ENCODE results near the gene CACNA1H. TPM values are rescaled to one million over a fixed set of nuclear protein-coding genes. Genes with fewer than 3 reads are reported as not detected.

The CACNA1H gene
- total and polyA plus RNA-seq, 7 donors, result 1.8 to 5.9 (median 2.3) TPM

DNA sequence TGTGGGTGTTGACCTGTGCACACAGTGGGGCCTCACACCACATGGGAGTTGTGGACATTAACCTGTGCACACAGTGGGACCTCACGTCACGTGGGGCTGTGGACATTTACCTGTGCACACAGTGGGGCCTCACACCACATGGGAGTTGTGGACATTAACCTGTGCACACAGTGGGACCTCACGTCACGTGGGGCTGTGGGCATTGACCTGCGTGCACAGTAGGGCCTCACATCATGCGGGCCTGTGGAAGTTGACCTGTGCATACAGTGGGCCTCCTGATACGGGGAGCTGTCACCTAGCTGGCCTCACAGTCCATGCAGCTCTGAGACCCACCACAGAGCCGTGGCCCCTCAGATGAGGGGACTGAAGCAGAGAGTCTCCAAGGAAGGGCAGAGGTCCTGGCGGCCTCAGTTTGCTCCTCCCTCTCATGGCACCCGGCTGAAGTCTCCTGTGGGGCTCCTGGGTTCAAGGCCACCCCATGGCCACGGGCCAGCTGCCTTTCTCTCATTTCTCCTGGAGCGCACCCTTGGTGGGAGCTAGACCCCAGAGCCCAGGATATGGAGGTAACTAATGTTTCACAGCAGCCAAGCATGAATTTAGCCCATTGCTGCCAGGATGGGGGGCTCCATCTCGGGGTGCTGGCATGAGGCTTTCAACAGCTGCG, 21.0 kb downstream of the CACNA1H start:
- peaks cover 0 to 68% (median 6%) of the 10 kb centered on the region in 3 donors for H3K27me3 ChIP-seq (ENCODE audit: insufficient read depth in 3 of 3, low read length in 2 of 3)
- H3K27ac ChIP-seq, result no peak overlapping the region
- no peak for DNase-seq
- intact Hi-C loops (cut with DNase I), result no loop called here
- no peak for ATAC-seq
- TF ChIP-seq, protein P1, sequence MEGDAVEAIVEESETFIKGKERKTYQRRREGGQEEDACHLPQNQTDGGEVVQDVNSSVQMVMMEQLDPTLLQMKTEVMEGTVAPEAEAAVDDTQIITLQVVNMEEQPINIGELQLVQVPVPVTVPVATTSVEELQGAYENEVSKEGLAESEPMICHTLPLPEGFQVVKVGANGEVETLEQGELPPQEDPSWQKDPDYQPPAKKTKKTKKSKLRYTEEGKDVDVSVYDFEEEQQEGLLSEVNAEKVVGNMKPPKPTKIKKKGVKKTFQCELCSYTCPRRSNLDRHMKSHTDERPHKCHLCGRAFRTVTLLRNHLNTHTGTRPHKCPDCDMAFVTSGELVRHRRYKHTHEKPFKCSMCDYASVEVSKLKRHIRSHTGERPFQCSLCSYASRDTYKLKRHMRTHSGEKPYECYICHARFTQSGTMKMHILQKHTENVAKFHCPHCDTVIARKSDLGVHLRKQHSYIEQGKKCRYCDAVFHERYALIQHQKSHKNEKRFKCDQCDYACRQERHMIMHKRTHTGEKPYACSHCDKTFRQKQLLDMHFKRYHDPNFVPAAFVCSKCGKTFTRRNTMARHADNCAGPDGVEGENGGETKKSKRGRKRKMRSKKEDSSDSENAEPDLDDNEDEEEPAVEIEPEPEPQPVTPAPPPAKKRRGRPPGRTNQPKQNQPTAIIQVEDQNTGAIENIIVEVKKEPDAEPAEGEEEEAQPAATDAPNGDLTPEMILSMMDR (IDR thresholded peaks at IDR 0.05), result no peak
- 65 to 74% (median 69%) methylated on average over 14 of the region's 14 CpGs for WGBS, 3 donors
- H3K4me3 ChIP-seq, result no peak overlapping the region
- no peaks in the 10 kb centered on the region for H3K4me1 ChIP-seq
- no peaks in the 10 kb centered on the region for H3K36me3 ChIP-seq (ENCODE audit: insufficient read depth in 1 of 2, low read depth in 1 of 2)
- no peaks in the 10 kb centered on the region for H3K9me3 ChIP-seq

DNA sequence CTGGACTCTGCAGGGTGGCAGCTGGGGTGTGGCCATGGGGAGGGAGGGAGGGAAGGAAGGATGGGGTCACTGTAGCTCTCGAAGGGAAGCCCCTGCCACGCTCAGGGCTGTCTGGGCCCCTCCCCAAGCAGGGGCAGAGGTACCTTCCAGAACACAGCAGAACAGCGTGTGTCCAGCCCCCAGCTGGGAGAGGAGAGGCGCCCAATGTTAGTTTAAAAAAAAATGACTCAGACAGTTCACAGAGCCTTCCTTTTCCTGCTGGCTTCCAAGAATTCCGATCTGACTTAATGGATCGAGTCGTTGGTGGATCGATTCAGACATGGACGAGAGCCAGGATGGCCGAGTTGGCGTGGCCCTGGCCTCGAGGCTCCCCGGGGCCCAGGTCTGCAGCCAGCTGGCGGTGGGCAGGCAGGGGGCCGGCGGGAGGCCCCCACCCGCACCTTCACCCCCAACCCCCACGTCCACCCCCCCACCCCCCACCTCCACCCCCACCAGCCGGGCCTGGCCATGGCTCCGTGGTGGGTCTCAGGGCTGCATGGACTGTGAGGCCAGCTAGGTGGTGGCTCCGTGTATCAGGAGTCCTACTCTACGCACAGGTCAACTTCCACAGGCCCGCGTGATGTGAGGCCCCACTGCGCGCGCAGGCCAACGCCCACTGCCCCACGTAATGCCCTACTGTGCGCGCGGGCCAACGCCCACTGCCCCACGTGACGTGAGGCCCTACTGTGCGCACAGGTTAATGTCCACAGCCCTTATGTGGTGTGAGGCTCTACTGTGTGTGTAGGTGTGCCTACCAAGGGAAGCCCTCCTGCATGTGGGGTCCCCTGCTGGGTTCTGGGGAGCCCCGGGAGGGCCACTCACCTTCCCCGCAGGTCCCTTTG, 21.8 kb downstream of the CACNA1H start:
- TF ChIP-seq, protein P1 (IDR thresholded peaks at IDR 0.05), result no peak
- Histone ChIP-seq H3K9me3 (no peaks in the 10 kb centered on the region), H3K27ac (no peak overlapping the region), H3K36me3 (ENCODE audit: insufficient read depth in 1 of 2, low read depth in 1 of 2) (no peaks in the 10 kb centered on the region), H3K4me1 (no peaks in the 10 kb centered on the region), H3K27me3 (ENCODE audit: insufficient read depth in 3 of 3, low read length in 2 of 3) (peaks cover 0 to 65% (median 6%) of the 10 kb centered on the region in 3 donors), H3K4me3 (no peak overlapping the region)
- no peak for ATAC-seq
- no peak for DNase-seq
- WGBS, 3 donors, result 59 to 60% (median 60%) methylated on average over 35 to 38 of the region's 38 CpGs
- intact Hi-C loops (cut with DNase I), result no loop called here

DNA sequence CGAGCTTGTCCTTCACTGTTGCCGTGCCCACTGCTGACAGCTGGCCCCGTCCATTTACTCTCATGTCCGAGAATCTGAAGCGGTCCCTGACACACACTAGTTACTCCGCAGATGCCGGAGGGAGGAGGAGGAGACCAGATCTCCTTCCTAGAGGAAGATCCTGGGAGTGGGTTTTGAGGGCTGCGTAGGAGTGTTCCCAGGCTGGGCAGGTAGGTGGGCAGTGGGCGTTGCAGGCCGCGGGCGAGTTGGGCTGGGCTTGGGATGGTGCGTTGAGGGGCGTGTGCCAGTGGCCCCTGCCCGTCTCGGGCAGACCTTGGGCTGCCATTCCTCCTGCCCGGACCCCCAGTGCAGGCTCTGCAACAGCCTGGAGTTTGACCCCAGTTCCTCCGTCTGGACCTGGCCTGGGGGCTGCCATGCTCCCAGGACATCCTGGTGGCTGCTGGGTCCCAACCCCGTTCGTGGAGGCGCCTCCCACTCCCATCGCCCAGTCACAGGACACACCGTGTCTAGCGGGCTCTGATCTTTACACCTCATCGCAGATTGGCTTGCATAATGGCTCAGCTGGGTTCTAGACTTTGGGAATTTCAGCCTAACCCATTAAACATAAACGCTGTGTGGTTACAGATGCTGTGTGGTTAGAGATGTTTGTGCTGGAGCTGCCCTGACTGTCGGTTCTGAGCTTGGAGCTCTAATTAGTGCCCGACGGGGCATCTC, 22.8 kb downstream of the CACNA1H start:
- 72 to 80% (median 73%) methylated on average over 29 of the region's 29 CpGs for WGBS, 3 donors
- no peaks in the 10 kb centered on the region for H3K4me1 ChIP-seq
- no peak overlapping the region for H3K27ac ChIP-seq
- ATAC-seq, result no peak
- no peak overlapping the region for H3K4me3 ChIP-seq
- intact Hi-C loops (cut with DNase I), result no loop called here
- peaks cover 0 to 62% (median 3%) of the 10 kb centered on the region in 3 donors for H3K27me3 ChIP-seq (ENCODE audit: insufficient read depth in 3 of 3, low read length in 2 of 3)
- DNase-seq, result no peak
- H3K36me3 ChIP-seq (ENCODE audit: insufficient read depth in 1 of 2, low read depth in 1 of 2), result no peaks in the 10 kb centered on the region
- TF ChIP-seq, protein P1 (IDR thresholded peaks at IDR 0.05), result no peak
- H3K9me3 ChIP-seq, result no peaks in the 10 kb centered on the region

DNA sequence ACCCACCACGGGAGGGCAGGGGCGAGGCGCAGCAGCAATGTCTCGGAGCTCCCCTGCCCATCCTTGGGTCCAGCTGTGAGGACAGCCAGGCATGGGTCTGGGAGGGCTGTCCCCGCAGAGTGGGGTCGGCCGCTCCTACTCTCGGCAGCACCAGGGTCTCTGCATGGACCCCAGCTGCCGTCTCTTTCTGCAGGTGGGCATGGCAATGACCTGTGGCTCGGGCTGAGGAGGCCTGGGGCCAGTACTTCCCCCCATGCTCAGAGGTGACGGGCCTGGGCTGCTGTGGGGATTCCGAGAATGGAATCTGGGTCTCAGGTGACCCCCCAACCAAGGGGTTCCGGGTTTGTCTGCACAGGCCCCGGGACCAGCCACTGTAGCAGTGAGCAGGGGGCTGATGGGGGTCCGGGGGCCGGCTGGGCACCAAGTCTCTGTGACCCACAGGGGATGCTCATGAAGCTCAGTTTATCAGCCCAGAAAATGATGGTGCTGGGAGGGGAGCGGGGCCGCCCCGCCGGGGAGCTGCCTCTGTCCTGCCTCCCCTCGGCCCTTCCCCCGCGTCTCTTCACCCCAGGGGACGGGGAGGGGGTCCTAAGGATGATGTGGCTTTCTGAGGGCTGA, 23.5 kb downstream of the CACNA1H start:
- Histone ChIP-seq H3K27me3 (ENCODE audit: insufficient read depth in 3 of 3, low read length in 2 of 3) (peaks cover 0 to 62% (median 3%) of the 10 kb centered on the region in 3 donors), H3K36me3 (ENCODE audit: insufficient read depth in 1 of 2, low read depth in 1 of 2) (no peaks in the 10 kb centered on the region), H3K4me3 (no peak overlapping the region), H3K27ac (no peak overlapping the region), H3K9me3 (no peaks in the 10 kb centered on the region), H3K4me1 (no peaks in the 10 kb centered on the region)
- no peak for DNase-seq
- 78 to 86% (median 78%) methylated on average over 24 of the region's 24 CpGs for WGBS, 3 donors
- ATAC-seq, result no peak
- TF ChIP-seq, protein P1 (IDR thresholded peaks at IDR 0.05), result no peak
- intact Hi-C loops (cut with DNase I), result no loop called here
